HCEC 1CT (cell line): ENCODE results near the gene IGFBP3.
A peak's percentile ranks its signal among the peaks of the same experiment; 100 is the strongest.

Experiments used
- DNase-seq: peaks from one replicate; pipeline ENCODE4 v3.0.0-alpha.2; 2017

The IGFBP3 gene

GRCh38 chr7:45891462-45892402 is 29.3 kb downstream of the IGFBP3 start:
- no peak for DNase-seq

GRCh38 chr7:45890902-45891461 is 30.1 kb downstream of the IGFBP3 start:
- peak; percentile 29 for DNase-seq

- no peak for DNase-seq
Observed at GRCh38 chr7:45890125-45890901, 30.8 kb downstream of the IGFBP3 start.

DNA sequence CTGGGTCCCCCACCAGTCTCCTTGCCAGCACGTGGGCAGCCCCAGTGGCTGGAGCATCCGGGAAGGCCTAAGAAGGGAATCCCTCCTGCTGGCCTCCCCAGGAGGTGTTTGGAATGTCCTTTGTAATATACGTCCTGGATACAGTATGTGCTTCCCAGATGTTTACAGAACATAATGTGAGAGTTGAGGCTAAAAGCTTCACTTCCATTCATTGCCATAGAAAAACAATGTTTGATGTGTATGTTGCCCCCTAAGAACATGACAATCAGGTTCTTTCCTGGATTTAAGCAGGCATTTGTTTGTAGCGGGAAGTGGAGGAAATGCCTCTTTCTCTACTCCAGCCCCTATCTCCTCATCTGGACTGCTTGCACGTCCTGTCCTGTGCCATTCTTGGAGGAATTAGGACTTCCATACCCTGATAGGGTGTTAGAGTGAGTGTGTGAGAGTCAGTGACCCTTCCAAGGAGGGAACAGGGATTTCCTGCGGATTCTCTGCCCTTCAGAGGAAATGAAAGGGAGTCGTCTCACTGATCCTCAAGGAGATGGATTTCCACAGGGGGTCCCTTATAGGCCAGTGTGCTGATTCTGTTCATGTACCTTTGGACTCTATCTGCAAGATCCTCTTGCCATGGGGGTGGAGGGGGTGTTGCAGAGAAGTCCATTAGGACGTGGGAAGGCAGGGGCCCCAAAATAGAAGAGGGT is 31.6 kb downstream of the IGFBP3 start:
- no peak for DNase-seq

DNA sequence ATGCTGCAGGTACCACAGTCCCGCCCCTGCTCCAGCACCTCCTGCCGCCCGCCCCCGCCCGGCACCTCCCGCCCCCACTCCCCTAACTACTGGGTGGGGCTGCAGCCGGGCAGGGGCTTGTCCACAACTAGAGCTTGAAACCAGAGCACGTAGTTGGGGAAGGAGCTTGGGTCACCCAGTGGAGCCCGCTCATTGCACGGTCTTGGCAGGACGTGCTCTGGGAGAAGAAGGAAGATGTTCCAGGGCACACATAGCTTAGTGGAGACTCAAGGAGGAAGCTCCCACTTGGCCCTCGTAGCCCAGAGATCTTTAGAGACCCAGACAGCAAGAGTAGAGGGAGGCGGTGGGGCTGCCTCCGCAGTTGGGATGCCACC is 32.1 kb downstream of the IGFBP3 start:
- no peak for DNase-seq

DNA sequence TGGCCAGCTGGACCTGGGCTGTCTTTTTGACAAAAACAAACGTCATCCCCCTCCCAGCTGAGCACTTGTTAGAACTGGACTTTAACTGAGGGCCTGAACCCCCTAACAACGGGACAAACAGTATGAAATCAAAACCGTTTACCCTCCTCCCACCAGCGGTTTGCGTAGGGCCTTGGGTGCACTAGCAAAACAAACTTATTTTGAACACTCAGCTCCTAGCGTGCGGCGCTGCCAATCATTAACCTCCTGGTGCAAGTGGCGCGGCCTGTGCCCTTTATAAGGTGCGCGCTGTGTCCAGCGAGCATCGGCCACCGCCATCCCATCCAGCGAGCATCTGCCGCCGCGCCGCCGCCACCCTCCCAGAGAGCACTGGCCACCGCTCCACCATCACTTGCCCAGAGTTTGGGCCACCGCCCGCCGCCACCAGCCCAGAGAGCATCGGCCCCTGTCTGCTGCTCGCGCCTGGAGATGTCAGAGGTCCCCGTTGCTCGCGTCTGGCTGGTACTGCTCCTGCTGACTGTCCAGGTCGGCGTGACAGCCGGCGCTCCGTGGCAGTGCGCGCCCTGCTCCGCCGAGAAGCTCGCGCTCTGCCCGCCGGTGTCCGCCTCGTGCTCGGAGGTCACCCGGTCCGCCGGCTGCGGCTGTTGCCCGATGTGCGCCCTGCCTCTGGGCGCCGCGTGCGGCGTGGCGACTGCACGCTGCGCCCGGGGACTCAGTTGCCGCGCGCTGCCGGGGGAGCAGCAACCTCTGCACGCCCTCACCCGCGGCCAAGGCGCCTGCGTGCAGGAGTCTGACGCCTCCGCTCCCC is 32.7 kb downstream of the IGFBP3 start, which contains the start of gene IGFBP1:
IGFBP1 (plus strand) TSS at position 304 of the 808 bp plus-strand sequence; CDS start at position 469, 165 bp downstream.
- DNase-seq, result no peak

DNA sequence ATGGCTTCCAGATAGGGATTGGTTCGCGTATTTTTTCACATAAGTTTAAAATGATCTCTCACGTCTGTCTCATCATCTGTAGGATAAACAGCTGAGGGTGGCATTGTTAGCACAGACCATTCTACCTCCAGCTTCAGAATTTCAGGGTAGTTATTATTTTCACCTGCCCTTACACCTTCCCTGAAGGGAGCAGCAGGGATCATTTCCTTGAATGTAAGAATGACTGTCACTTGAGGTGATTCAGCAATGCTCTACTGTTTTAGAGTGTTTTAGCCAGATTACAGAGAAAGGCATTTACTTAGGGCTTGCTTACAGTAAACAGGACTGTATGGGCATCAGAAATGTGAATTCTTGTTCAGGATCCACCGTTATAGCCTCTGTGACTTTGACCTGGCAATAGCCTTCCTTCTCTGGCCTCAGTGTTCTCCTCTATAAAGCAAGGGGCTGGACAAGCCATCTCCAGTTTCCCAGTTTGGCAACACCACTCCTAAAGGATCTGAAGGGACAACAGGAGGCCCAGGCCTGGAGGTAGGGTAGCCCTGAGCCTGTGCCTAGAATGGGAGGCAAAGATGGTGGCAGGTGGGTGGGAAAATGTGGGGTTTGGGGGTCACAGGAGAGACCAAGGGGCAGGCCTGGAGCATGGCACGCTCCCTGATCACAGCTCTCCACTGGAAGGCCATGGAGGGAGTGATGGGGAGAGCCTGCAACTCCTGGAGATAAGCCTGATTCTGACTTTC is 34.0 kb downstream of the IGFBP3 start:
- DNase-seq, result no peak

GRCh38 chr7:45885264-45885882 is 35.7 kb downstream of the IGFBP3 start:
- DNase-seq, result no peak

DNA sequence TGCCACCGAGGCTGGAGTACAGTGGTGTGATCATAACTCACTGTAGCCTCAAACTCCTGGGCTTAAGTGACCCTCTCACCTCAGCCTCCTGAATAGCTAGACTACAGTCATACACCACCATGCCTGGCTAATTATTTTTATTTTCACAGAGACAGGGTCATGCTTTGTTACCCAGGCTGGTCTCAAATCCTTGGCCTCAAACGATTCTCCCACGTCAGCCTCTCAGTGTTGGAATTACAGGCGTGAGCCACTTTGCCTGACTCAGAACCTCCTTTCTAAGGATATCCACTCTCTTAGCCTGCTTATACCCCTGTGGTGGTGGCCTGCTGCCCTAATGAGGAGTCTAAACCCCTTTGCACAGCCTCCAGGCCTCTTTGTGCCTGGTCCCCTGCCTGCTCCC is 36.9 kb downstream of the IGFBP3 start:
- DNase-seq, result no peak

GRCh38 chr7:45882465-45882810 is 38.6 kb downstream of the IGFBP3 start:
- no peak for DNase-seq

DNA sequence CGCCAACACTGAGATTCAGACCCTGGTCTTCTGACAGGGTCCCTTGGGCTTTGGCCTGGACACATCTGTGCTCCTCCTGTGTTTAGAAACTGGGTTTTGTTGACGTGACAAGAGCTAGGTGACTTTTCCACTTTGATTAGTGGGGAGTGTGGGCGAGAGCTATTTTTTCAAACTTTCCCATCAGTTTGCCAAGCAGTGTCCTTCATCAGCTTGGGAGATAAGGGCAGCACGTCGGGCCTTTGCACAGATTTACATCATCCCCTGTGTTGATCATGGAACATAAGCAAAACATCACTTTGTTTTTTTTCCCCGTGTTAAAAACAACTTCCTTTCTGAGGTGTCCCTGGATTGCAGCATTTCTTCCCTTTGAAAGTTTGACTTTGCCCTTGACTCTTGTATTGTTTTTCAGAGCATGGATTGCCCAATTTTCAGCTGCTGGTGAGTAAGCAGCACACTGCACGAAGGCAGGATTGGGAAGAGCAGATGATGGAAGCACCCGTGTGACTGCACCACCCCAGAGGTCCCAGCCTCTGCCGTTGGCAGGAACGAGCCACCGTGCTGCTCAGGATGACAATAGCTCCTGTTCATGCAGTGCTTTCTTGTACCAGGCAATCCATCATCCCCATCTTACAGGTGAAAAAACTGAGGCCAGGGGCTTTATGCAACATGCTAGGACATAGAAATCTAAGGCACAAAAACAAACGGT is 39.2 kb downstream of the IGFBP3 start:
- peak; percentile 86 for DNase-seq

DNA sequence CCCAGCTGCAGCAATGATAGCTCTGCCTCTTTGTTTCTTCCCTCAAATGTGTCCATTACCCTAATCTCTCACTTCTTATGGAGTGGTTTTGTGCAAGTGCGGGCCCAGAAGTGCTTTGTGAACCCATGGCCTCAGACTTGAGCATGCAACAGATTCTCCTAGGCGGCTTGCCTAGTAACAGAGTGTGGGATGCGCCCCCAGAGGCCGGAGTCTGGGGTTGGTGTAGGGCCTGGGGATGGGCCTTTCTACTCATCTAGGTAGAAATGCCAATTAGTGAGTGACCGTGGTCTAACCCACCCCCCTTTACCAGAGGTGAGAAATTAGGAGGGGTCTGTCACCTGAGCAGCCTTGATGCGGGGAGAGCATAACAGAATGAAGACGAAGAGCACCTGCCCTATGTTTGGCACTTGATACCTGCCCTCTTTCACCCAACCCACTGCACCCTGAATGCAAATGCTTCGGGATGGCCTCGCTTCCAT is 39.8 kb downstream of the IGFBP3 start:
- no peak for DNase-seq

DNA sequence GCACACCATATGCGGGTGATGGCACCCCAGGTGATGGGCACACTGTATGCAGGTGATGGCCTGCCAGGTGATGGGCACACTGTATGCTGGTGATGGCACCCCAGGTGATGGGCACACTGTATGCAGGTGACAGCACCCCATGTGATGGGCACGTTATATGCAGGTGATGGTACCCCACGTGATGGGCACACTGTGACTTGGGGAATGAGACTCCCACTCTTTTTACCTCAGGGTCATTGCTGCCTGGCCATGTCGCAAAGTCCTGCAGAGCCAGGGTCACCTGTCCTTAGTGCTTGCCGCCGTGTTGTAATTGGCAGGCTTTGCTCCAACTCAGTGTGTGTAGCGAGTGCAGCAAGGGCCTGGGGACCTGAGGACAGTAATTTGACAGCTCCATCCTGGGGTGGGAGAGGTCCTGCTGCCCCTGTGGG is 40.6 kb downstream of the IGFBP3 start:
- no peak for DNase-seq

DNA sequence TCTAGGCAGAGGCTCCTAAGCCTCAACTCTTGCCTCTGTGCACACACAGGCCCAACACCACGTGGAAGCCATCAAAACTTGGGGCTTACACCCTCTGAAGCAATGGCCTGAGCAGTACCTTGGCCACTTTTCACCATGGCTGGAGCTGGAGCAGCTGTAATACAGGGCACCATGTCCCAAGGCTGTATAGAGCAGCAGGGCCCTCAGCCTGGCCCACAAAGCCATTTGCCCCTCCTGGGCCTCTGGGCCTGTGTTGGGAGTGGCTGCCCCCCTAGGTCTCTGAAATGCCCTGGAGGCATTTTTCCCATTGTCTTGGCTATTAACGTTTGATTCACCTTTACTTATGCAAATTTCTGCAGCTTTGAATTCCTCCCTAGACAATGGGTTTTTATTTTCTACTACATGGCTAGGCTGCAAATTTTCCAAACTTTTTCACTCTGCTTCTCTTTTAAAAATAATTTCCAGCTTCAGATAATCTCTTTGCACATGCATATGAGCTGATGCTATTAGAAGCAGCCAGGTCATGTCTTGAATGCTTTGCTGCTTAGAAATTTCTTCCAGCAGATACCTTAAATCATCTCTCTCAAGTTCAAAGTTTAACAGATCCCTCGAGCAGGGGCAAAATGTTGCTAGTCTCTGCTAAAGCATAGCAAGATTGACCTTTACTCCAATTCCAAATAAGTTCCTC is 42.5 kb downstream of the IGFBP3 start:
- no peak for DNase-seq

DNA sequence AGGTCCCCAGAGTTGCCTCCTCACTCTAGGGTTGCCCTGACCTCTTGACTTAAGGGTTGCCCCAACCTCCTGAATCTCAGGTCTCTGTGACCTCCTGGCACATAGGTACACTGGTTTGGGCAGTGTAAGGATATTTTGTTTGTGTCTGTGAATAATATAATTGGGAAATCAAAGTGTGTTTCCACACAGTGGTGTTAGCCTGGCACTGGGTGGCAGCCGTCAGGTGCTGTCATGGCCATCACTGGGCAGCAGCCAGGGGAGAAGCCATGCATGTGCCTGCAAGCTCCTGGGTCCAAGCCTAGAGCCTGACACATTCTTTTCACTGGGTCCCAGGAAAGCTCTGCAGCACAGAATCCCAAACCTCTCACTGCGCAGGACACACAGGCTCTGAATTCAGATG is 44.6 kb downstream of the IGFBP3 start:
- DNase-seq, result no peak

DNA sequence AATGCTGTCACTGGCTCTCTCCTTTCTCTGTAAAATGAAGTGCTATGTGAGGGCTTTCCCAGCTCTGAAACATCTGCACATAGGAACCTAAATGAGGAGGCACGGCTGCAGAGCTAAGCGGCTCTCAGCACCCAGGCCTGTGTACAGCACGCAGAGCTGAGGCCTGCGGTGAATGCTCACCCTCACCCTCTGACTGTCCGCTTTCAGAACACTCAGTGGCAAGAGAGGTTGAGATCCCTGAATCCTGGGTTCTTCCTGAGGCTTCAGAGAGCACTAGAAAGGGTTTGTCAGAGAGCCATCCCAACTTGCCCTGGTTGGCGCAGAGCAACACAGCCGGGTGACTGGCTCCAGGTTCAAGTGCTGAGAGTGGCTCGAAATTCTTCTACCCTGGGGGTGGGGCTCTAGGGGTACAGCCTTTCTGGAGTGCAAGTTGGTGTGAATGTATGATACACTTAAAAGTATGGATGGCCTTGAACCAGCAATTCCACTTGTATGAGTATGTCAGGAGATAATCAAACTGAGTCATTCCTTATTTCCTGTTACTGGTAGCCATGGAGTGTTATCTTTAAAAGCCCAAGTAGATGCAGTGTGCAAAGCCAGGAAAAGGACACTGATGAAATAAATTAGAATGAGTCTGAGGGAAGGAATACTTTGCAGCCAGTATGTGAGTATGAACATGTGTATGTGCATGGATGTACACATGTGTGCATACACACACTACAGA is 46.5 kb downstream of the IGFBP3 start:
- peak; percentile 87 for DNase-seq

DNA sequence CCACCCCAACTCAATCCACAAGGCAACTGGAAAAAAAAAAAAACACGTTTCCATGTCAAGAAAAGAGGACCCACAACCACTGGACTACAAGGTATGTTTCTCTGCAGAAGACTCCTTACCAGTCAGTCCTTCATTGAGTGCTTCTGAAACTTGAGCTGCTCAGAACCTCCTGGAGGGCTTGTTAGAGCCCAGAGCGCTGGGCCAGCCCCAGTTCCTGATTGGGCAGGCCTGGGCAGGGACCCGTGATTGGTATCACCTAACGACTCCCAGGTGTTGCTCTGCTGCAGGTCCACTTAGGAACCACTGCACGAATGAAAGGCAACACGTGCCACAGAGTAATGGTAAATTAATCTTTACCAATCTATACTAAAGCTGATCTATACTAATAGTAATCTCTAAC is 47.7 kb downstream of the IGFBP3 start:
- no peak for DNase-seq

GRCh38 chr7:45873035-45873354 is 48.1 kb downstream of the IGFBP3 start, which contains the start of gene CCDC201:
CCDC201 (minus strand) TSS chr7:45873082; CDS start chr7:45873007, 75 bp downstream.
- no peak for DNase-seq
